WERI-Rb-1 (cell line): ENCODE data around the gene GNB1L.

ENCODE experiments used
- DNase-seq: peaks from one replicate; pipeline ENCODE4 v3.0.0-alpha.2; 2020
- H3K27ac ChIP-seq: fragments of 250-450 bp; sonication (Bioruptor Pico); 2 replicates; pipeline ENCODE4 v1.5.1; 2020; ENCODE audit warnings: mild to moderate bottlenecking, moderate library complexity
- H3K27me3 ChIP-seq: fragments of 250-450 bp; sonication (Bioruptor Pico); 2 replicates; pipeline ENCODE4 v1.5.1; 2021; ENCODE audit warnings: mild to moderate bottlenecking, low read depth, moderate library complexity; ENCODE audit not compliant: insufficient read depth, severe bottlenecking
- H3K36me3 ChIP-seq: fragments of 250-450 bp; sonication (Bioruptor Pico); 2 replicates; pipeline ENCODE4 v1.5.1; 2020; ENCODE audit warnings: mild to moderate bottlenecking, moderate library complexity
- H3K4me3 ChIP-seq: 2 replicates; pipeline ENCODE4 v1.5.1; 2011; ENCODE audit warnings: low read depth, mild to moderate bottlenecking, control low read depth, low read length
- H3K9me3 ChIP-seq: fragments of 250-450 bp; sonication (Bioruptor Pico); 2 replicates; pipeline ENCODE4 v1.5.1; 2021; ENCODE audit warnings: mild to moderate bottlenecking, moderate library complexity; ENCODE audit not compliant: severe bottlenecking
- TF ChIP-seq, protein P1 (sequence below): IDR thresholded peaks from 2 replicates; pipeline ENCODE4 v1.5.1; 2011; ENCODE audit warnings: low read depth, mild to moderate bottlenecking, control low read depth, inconsistent platforms, low read length

GNB1L gene

DNA sequence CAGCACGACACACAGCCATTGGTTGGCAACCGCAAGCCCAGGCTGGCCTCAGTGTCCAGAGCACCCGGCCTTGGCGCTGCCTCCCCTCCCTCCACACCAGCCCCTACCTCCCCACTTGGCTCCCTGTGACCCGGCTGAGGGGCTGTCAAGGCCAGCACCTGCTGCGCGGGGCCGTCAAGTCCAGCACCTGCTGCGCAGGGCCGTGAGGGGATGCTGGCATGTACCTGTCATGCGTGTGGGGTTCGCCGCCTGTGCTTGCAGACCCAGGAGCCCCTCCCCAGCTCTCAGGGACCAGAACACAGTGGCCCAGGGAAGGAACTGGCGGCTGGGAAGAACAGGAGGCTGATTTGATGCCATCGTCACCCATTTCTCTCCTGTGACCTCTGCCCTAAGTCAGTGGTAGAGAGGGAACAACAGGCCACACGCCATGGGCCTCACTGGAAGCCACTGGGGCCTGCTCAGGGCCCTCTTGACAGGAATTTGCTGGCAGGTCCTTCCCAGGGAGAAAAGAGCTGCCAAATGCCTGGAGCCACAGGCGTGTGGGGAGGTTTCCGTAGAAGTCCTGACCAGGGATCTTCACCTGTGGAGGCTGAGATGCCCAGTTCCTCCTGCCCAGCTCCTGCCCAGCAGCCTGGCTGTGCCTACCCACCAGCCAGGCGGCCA lies 56.5 kb downstream of the GNB1L start:
- H3K27me3 ChIP-seq = no peaks in the 10 kb centered on the region
- H3K27ac ChIP-seq = peak overlapping the region; percentile 76; the same call in 1 of the 2 replicates
- H3K9me3 ChIP-seq = no peaks in the 10 kb centered on the region
- no peak overlapping the region for H3K4me3 ChIP-seq
- no peaks in the 10 kb centered on the region for H3K36me3 ChIP-seq
- no peak for DNase-seq
- TF ChIP-seq, protein P1, sequence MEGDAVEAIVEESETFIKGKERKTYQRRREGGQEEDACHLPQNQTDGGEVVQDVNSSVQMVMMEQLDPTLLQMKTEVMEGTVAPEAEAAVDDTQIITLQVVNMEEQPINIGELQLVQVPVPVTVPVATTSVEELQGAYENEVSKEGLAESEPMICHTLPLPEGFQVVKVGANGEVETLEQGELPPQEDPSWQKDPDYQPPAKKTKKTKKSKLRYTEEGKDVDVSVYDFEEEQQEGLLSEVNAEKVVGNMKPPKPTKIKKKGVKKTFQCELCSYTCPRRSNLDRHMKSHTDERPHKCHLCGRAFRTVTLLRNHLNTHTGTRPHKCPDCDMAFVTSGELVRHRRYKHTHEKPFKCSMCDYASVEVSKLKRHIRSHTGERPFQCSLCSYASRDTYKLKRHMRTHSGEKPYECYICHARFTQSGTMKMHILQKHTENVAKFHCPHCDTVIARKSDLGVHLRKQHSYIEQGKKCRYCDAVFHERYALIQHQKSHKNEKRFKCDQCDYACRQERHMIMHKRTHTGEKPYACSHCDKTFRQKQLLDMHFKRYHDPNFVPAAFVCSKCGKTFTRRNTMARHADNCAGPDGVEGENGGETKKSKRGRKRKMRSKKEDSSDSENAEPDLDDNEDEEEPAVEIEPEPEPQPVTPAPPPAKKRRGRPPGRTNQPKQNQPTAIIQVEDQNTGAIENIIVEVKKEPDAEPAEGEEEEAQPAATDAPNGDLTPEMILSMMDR = no peak

DNA sequence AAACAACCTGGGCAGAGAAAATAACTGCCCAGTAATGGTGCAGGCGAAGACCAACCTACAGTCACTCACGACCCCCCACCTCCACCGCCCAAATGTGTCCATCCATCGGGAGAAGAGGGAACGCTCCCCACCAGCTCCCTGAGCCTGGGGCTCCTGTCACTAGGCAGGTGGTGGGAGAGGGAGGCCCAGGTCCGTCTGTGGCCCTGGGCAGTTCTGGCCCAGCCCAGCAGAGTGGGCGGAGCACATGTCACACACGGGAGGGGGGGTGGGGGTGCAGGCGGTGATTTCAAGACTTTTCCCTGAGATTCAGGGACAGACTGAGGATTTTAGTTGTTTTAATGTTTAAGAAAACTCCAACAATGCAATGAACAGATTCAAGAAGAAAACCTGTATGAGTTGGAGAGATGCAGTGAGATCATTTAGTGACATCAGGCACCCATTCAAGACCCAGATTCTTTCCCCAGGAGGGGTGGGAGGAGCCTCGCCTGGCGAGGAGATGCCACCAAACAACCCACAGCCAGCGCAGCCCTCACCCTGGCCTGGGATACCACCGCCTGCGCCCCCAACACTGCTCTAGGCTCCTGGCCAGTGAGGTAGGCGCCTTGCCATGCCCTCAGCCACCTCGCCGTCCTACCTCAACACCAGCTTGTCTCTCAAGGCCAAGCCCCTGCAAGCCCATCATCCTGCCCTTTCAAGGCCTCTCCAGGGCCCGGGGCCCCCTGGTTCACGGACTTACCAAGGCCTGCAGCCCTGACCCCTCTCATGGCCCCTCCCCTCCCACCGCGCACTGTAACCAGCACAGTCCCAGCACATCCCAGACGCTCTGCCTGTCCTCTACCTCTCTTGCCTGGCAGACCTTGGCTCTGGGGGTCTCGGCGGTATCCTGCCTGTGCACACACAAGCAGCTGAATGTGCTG lies 57.3 kb downstream of the GNB1L start:
- H3K9me3 ChIP-seq = no peaks in the 10 kb centered on the region
- H3K36me3 ChIP-seq = no peaks in the 10 kb centered on the region
- no peaks in the 10 kb centered on the region for H3K27me3 ChIP-seq
- DNase-seq = no peak
- H3K4me3 ChIP-seq = no peak overlapping the region
- TF ChIP-seq, protein P1 = no peak
- H3K27ac ChIP-seq = no peak overlapping the region

DNA sequence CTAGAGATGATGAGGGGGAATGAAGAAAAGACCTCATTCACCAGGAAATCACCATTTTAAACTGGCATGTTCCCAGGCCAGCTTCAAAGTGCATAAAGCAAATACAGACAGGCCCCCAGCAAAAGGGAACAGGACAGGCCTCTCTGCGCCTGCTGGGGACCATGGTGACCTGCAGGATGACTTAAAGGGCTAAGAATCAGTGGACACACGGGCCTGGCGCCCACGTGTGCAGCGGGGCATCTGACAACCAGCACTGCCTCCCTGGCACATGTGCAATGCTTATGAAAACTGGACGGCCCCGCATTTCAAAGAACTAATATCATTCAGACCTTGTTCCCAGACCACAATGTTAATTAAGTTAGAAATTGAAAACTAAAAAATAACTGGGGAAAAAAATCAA lies 58.5 kb downstream of the GNB1L start:
- TF ChIP-seq, protein P1 = no peak
- H3K36me3 ChIP-seq = no peaks in the 10 kb centered on the region; the same call in 1 of the 2 replicates
- H3K27ac ChIP-seq = no peak overlapping the region

DNA sequence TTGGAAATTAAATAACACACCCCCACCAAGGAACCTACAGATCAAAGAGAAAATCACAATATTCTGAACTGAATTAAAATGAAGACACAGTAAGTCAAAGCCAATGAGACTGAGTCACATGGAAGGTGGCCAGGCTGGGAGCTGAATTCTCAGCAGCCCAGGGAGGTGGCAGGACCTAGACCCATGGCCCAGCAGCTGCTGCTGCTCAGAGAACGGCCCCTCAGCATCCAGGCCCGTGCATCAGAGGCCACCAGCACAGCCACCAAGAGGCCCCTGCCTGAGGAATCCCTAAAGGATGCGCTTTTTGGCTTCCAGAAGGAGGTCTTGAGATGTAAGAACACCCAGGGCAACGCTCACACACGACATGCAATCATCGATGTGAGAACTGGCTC lies 59.1 kb downstream of the GNB1L start:
- no peak overlapping the region for H3K4me3 ChIP-seq
- DNase-seq = no peak
- TF ChIP-seq, protein P1 = no peak
- H3K9me3 ChIP-seq = peaks cover 6% of the 10 kb centered on the region
- H3K36me3 ChIP-seq = no peaks in the 10 kb centered on the region; the same call in 1 of the 2 replicates
- no peaks in the 10 kb centered on the region for H3K27me3 ChIP-seq
- H3K27ac ChIP-seq = no peak overlapping the region

More for the DNA sequence above, 58.5 kb downstream of the GNB1L start:
- peaks cover 6% of the 10 kb centered on the region for H3K9me3 ChIP-seq
- H3K4me3 ChIP-seq = no peak overlapping the region
- H3K27me3 ChIP-seq = no peaks in the 10 kb centered on the region
- DNase-seq = no peak

DNA sequence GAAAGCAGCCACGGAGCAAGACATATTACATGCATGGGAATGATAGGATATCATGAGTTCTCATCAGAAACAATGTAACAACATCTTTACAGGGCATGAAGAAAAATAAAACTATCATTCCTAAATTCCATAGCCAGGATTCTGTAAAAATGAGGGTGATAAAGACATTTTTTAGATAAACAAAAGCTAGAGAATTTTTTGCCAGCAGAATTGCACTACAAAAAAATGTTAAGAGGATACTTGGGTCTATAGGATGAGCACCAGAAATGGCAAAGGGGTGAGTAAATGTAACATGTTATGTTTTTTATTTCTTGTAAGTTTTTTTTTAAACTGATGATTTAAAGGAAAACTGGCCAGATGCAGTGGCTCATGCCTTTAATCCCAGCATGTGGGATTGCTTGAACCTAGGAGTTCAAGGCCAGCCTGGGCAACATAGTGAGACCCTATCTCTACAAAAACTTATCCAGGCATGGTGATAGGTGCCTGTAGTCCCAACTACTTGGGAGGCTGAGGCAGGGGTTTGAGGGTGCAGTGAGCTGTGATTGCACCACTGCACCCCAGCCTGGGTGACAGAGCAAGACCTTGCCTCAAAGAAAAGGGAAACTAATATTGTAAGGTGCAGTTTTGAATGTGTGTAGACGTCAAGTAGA lies 60.9 kb downstream of the GNB1L start:
- H3K9me3 ChIP-seq = peaks cover 9% of the 10 kb centered on the region
- no peaks in the 10 kb centered on the region; the same call in 1 of the 2 replicates for H3K36me3 ChIP-seq
- H3K27ac ChIP-seq = no peak overlapping the region
- no peak overlapping the region for H3K4me3 ChIP-seq
- no peak for DNase-seq
- H3K27me3 ChIP-seq = no peaks in the 10 kb centered on the region
- TF ChIP-seq, protein P1 = no peak
